Globus pallidus (tissue), 1 donor: ENCODE results near the gene DHRS12.

Experiments used
- DNase-seq: peaks from one replicate; pipeline ENCODE4 v3.0.0-alpha.2; 2015; ENCODE audit warnings: low spot score

DHRS12 gene

GRCh38 chr13:51781246-51782022 lies 22.5 kb downstream of the DHRS12 start:
- no peak for DNase-seq

DNA sequence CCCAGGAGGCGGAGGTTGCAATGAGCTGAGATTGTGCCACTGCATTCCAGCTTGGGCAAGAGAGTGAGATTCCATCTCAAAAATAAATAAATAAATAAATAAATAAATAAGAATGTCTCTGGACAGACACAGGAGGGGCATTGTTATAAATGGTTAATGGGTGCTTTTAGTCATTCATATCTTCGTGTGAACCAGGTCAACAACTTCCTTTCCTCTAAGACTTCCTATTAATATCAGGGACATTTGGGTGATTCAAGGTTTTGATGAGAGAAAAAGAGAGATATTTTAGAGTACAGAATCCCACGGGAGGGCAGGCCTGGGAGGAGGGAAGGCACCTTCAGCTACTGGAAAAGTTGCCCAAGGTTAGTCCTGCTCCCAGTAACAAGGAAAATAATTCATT lies 23.9 kb downstream of the DHRS12 start:
- DNase-seq = no peak

DNA sequence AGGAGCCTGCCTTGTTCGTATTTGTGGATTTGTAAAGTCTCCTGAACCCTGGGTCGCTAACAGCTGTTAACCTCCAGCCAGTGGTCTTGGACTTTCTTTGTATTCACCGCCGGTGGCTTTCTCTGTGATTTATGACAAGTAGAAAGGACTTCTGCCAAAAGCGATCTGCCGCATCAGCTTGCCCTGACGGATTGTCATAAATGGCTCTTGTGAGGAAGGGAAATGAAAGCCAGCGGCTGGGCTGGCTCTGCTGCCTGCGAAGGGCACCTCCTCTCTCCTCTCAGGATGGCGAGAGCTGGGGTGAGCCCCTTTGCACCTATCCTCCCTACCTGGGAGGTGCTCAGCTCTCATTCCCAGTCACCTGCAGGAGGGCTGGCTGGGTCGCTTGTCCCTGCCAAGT lies 25.6 kb downstream of the DHRS12 start:
- DNase-seq = no peak

- no peak for DNase-seq
Observed at GRCh38 chr13:51777921-51778320, 26.0 kb downstream of the DHRS12 start.

DNA sequence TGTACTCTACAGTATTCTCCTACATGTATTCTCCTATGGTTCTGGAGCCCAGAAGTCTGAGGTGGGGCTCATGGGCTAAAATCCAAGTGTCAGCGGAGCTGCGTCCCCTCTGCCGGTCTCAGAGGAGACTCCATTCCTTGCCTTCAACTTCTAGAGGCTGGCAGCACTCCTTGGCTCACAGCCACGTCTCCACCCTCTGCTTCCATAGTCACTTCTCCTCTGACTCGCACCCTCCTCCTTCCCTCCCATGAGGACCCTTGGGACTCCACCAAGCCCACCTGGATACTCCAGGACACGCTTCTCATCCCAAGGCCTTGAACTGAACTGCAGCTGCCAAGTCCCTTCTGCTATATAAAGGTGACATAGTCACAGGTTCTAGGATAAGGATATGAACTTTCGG lies 27.8 kb downstream of the DHRS12 start:
- DNase-seq = no peak

DNA sequence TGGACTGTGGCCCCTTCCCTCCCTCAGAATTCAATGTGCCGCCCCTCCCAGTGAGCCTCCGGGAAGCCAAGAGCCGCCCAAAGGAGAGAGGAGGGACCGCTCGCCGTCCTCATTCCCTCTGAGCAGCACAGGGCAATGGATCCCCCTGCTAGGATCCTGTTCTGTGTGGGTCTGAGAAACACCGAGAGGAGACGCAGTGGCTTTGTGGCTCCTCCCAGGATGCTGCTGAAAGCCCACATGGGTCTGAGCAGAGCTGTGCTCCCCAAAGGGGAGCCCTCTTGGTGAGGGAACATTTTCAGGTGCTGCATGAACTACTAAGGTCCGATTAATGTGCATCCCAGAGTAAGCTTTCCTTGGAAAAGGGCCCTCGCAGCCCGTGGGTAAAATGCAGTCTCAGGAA lies 30.4 kb downstream of the DHRS12 start:
- no peak for DNase-seq

GRCh38 chr13:51772781-51773180 lies 31.2 kb downstream of the DHRS12 start:
- no peak for DNase-seq

DNA sequence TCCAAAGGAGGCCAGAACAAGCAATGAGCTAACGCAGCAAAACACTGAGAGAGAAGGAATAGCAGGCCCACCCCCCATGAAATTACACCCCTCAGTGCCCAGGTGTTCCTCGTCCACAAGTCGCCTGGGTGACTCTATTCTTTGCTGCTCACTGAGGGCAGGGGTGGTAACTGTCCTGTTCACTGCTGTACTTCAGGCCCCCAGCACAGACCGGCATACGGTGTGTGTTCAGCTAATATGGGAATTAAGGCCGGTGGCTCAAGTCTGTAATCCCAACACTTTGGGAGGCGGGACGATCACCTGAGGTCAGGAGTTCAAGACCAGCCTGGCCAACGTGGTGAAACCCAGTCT lies 31.9 kb downstream of the DHRS12 start:
- DNase-seq = no peak

- DNase-seq = no peak
Observed at GRCh38 chr13:51771418-51772104, 32.4 kb downstream of the DHRS12 start.

DNA sequence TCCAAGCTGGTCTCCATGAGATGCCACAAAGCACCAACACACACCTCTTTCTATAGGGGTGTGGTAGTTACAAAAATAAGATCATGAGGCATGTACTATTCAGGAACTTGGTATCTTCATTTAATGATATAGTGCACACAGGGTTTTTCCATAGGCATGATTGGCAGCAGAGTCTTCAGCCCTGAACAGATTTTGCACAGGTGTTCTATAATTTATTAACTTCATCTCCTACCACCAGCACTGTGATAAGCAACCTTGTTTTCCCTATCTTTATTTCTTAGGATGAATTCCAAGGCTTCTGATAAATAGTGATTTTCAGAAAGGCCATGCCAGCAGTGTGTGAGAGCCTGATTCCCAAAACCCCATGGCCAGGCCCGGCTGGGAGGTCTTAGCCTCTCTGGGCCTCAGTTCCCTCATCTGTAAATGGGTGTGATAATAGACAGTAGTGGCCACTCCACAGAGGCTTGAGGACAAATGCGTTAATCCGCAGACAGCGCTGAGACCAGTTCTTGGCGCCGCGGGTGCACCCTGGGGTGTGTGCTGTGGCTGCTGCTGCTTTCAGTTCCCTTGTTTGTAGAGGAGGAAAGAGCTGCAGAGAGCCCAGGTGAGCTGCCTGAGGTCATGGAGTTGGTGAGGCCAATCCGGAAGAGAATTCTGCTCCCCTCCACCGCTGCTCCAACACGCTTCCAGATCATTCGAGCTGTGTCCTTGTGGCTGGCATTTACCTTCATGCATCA lies 33.1 kb downstream of the DHRS12 start:
- DNase-seq = no peak

- no peak for DNase-seq
Observed at GRCh38 chr13:51770160-51770559, 33.8 kb downstream of the DHRS12 start.

DNA sequence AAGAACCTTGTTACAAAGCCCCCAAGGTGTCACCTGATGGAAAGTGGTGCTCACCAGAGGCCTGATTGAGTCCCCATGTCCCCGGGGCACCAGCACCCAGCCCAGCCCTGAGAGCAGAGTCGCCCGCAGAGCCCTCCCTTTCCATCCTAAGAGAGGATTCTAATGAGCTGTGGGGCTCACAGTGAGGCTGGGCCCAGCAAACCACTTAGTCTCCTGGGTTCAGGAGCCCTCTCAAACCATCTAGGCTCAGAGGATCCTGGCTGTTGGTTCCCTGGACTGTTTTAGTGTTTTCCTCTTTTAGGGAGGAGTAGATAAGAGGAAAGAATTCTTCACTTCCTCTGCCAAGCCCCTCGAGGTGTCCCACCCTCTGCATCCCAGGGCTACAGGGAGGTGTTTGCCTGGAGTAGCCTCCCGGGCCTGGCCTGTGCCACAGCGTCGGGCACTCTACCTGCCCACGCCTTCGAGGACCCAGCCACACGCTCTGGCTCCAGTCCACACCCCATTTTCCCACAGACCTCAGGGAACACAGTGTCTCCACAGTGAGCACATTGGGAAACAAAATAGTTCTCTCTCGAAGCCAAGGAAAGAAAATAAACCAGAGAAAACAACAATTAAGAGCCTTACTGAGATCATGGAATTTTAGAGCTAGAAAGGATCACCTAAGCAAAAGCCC lies 34.4 kb downstream of the DHRS12 start:
- DNase-seq = peak; percentile 29

GRCh38 chr13:51768976-51769375 lies 35.0 kb downstream of the DHRS12 start:
- DNase-seq = no peak

- no peak for DNase-seq
Observed at GRCh38 chr13:51768378-51768921, 35.5 kb downstream of the DHRS12 start.

- DNase-seq = no peak
Observed at GRCh38 chr13:51767100-51767499, 36.9 kb downstream of the DHRS12 start.

DNA sequence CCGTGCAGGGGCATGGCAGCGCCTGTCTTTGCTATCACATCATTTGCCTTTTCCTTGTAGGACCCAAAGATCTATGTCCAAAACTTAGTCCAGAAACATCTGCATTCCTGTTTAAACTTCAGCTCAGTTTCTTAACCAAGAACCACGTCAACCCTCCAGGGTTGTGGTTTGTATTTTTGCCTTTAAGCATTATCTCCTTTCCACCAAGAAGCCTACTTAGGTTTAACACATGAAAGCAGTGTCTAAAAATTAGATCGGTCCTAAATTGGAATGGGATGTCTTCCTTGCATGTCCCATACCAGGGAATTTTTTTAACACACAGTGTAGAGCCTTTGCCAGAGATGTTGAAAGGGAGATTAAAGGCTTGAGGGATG lies 38.8 kb downstream of the DHRS12 start:
- no peak for DNase-seq

DNA sequence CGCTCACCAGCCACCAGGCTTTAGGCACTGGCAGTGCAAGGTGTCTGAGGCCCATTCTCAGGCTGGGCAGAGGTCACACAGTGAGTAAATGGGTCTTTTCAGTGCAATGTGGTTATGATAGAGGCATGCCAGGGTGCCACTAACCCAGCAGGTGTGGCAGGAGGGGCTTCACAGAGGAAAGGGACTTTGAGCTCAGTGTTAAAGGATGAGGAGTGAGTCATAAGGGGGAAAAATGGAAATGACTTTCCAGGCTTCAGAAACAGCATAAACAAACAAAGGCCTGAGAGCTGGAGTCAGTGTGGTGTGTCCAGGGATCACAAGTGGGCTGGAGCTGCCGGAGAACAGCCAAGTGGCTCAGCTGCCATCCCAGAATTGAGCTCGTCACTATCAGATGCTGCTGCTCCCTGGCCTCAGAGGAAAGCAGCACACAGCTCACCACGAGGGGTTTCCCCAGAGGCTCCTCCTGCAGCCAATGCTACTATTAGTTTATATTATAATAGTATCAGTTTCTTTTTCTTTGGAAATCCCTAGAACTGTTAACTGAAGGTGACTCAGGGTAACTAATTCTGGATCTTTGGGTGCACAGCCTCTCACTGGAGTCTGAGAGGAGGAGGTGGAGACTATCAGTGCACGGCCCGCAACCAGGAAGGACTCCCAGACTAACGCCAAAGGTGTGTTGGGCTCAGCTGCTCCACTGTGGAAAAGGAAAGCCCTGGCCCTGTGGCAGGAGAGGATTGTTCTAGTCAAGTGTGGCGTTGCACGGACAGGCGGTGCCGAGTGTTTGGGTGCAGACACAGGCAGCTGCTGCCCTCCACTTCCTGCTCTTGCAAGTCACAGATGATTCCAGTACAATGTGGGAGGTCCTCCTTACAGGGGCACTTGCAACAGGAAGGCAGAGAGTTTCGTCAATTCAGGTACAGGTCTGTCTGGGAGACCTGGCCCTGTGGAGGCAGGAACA lies 39.5 kb downstream of the DHRS12 start:
- DNase-seq = peak; percentile 86

DNA sequence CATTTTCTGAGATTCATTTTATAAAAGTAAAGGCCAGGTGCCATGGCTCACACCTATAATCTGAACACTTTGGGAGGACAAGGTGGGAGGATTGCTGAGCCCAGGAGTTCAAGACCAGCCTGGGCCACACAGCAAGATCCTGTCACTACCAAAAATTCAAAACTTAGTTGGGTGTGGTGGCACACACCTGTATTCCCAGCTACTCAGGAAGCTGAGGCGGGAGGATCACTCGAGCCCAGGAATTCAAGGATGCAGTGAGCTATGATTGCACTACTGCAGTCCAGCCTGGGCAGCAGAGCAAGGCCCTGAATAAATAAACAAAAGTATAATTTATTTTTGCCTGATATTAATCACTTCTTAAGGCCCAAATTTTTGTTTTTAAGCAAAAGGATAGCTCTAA lies 40.5 kb downstream of the DHRS12 start:
- no peak for DNase-seq

- peak; percentile 29 for DNase-seq
Observed at GRCh38 chr13:51761643-51762350, 42.2 kb downstream of the DHRS12 start.

GRCh38 chr13:51760592-51760991 lies 43.4 kb downstream of the DHRS12 start:
- DNase-seq = peak; percentile 83
